CD4-positive, alpha-beta T cell treated with Interleukin-17A for 1 hour (primary cell): ENCODE results near the gene TFCP2.

Experiments used
- DNase-seq: peaks from one replicate; pipeline ENCODE4 v3.0.0-alpha.2; 2020

The TFCP2 gene

DNA sequence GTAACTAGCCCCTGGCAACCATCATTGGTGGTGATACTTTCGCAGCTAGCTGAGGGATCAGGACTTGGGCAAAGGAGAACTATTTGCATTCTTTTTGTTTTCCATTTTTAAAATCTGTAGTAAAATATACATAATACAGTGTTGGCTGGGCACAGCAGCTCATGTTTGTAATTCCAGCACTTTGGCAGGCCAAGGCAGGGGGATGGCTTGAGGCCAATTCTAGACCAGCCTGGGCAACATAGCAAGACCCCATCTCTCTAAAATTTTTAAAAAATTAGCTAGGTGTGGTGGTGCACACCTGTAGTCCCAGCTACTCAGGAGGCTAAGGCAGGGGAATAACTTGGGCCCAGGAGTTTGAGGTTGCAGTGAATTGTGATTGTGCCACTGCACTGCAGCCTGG is 20.0 kb downstream of the TFCP2 start:
- DNase-seq, result no peak

DNA sequence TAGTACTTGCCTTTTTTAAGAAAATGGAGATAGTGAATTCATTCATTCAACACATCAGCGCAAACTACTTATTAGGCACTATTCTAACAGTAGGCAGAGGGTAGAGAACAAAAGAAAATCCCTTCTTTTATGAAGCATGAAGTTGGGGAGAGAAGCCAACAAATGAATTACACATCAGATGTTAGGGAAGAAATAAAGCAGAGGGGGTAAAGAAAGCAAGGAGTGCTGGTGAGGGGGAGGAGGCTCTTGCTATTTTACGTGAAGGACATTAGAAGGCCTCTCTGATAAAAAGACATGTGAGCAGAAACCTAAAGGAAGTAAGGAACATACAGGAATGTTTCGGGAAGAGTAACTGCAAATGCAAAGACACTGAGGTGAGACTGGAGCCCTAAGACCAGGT is 22.2 kb downstream of the TFCP2 start:
- DNase-seq, result no peak

DNA sequence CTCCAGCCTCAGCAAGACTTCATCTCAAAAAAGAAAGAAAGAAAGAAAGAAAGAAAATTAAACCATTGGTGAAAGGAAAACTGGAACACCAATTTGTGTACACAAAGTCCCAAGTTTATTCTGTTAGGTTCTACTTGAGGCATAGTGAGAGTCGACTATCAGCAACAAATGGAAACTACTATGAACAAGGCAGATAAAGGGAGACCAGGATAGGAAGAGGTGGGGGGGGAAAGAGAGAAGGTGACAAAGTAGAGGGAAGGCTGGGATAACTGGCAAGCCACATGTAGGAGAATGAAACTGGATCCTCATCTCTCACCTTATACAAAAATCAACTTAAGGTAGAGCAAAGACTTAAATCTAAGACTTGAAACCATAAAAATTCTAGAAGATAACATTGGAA is 25.6 kb downstream of the TFCP2 start:
- no peak for DNase-seq

DNA sequence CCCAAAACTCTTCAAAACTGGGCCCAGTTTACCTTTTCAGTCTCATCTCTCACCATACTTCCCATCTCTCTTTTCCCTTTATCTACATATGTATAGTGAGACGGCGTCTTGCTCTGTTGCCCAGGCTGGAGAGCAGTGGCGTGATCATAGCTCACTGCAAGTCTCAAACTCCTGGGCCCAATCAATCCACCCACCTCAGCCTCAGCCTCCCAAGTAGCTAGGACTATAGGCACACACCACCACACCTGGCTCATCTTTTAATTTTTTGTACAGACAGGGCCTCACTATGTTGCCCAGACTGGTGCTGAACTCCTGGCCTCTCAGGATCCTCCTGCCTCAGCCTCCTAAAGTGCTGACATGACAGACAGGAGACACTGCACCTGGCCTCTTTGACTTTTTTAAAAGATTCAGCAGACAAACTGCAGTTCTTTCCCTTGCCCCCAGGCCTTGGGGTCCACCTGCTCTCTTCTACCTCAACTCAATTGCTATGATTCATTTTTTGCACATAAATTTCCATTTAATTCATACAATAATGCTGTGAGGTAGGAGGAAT is 33.6 kb downstream of the TFCP2 start:
- DNase-seq, result no peak

DNA sequence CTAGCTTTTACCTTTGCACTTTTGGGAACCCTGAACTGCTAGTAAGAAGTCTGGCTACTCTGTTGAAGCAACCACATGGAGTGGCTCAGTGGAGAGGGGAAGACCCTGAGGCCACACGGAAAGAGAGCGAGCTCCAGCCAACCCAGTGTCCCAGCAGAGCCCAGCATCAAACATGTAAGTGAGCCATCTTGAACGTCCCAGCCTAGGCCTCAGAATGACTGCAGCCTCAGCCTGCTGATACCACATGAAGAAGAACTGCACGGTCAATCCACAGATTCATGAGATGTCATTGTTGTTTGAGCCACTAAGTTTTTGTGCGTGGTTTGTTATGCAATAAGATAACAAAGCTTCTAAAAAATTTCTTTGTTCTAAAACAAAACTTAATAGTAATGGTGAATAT is 40.2 kb downstream of the TFCP2 start:
- DNase-seq, result no peak

DNA sequence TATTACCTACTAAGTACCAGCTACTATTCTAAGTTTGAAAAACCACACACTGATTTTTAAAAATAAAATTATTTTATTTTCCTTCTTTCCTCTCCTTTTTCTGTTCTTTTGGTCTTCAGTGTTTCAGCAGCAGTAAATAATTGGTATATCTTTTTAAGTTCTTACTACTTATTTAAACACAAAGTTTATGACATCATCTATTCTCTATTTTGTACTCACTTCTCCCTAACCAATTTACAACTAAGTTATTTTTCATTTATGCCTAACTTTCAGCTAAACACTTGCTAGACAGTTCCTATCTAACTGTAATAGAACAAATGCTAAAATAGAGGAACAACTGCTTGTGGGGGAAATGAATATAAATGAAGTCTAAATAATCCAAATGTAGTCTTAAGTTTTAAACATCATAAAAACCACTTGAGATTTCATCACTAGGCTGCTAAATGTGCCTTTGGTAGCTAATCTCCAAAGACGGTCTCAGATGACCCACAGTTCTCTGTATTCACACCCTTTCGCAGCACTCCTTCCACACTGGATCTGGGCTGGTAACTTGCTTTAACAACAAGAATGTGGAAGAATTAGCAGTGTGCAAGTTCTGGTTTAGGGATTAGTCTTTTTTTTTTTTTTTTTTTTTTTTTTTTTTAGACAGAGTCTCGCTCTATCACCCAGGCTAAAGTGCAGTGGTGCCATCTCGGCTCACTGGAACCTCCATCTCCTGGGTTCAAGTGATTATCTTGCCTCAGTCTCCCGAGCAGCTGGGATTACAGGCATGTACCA is 41.0 kb downstream of the TFCP2 start:
- DNase-seq, result no peak

DNA sequence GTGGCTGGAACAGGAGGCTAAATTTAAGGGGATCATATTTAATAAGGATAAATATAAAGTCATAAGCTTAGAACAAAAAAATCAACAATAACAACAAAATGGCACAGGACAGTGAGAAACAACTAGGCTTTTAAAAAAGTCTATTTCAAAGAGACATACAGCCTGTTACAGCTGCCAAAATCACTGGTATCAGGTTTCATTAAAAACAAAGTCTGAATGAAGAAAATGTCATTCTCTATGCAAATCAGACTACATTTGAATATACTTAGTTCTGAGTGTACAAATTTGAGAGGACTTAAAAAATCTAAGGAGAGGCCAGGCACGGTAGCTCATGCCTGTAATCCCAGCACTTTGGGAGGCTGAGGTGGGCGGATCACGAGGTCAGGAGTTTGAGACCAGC is 44.0 kb downstream of the TFCP2 start:
- DNase-seq, result no peak

DNA sequence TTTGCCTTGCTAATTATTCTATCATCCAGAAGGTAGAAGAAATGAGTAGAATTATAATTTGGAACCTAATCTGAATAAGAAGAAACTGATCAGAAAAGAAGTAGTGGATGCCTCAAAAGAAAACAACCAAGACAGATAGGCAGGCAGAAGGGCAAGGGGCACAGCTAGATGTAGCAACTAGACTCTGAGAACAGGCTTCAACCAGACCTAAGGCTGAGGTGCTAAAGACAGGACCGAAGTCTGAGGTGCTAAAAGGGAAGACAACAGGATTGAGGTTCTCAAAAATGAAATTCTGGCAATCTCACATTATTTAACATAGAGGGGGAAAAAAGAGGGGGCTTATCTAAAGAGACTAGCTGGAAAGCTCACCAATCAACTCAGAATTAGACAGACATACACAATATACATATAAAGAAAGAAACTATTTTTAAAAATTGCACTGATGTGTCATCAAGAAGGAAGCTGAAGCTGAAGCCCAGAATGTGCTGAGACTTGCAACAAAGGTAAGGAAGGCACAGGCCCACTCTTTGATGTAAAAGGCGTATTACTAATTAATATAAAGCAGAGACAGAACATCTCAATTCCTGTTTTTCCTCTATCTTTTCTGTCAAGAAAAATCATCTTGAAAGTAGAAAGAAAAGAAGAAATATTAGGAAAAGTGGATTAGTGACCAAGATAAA is 45.7 kb downstream of the TFCP2 start:
- no peak for DNase-seq

DNA sequence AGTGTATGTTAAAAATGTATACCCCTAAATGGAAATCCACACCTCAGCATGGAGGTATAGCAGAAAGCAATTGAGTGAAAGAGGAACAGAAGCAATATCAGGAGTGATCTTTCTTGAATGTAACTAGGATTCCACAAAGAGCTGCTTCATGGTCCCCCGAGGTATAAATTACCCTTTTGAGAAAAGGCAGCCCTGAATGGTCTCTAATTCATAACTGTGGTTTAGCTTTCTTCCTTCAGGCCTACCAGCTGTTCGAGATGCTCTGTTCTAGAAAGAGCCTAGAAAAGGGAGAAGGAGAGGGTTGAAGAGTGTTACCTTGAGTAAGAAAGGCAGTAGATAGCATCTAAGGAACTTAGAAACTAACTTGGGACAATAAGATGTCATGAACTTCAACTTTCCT is 46.6 kb downstream of the TFCP2 start:
- no peak for DNase-seq

DNA sequence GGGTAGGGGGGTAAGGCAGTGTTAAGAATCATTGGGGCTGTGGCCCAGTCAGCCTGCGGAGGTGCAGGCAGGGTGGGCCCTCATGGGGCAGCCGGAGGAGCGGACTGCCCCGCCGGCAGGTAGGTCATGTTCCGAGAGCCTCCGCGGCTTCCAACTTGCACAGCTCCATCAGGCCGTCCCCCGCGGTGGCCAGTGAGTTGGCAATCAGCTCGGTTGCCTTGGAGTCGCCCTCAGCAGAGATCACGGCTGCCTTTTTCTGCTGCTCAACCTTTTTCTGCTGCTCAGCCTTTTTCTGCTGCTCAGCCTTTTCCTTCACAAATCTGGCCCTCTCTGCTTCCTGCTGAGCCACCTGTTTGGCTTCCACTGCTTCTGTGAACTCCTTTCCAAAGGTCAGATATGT is 48.4 kb downstream of the TFCP2 start:
- DNase-seq, result no peak

DNA sequence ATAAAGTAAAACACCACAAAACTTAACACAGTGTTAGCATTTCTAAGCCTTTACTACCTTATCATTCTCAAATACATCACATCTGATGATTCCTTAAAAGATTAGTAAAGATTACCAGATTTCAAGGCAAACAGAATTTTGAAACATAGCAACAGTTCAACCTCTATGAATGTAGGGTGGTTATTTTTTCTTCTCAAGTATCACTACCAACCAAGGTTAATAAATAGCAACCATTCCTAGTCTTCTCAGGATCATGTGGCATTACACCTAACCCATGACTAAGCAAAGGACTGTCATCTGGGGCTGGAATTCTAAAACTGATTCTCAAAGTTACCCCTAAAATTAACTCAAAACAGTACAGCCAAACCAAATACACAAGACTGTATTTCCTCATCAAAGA is 50.1 kb downstream of the TFCP2 start:
- no peak for DNase-seq

DNA sequence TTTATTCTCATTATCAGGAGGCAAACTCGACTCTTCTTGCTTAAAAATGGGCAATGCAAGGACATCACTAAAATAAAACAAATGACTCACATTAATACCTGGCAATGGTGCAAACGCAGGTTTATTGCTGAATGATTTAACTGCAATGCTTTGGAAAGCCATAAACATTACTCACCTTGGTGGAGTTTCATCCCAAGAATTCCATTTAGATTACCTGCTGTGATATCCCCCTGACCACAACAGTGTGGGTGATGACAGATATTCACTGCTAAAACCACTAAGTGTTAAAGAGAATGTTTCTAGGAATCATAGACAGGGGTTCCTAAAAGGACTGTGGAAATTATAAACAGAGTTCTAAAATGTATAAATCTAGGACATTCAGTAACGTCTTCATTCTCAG is 54.2 kb downstream of the TFCP2 start:
- DNase-seq, result no peak

DNA sequence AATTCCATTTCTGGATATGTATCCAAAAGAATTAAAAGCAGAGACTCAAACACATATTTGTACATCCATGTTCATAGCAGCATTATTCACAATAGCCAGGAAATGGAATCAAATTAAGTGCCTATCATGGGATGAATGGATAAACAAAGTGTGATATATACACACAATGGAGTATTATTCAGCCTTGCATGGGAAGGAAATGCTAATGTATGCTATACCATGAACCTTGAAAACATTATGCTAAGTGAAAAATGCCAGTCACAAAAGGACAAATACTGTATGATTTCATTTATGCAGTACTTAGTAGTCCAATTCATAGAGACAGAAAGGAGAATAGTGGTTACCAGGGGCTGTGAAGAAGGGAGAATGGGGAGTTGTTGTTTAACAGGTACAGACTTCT is 57.4 kb downstream of the TFCP2 start:
- DNase-seq, result no peak

DNA sequence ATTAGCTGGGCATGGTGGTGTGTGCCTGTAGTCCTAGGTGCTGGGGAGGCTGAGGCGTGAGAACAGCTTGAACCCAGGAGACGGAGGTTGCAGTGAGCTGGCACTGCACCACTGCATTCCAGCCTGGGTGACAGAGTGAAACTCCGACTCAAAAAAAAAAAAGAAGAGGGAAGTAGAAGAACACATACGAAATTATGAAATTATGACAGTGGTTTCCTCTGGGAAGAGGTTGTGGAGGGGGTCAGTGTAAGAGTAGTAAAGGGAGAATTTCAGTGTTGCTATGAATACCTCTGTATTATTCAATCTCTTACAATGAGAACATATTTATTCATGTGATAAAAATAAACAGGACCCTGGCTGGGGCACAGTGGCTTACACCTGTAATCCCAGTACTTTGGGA is 64.8 kb downstream of the TFCP2 start:
- no peak for DNase-seq

DNA sequence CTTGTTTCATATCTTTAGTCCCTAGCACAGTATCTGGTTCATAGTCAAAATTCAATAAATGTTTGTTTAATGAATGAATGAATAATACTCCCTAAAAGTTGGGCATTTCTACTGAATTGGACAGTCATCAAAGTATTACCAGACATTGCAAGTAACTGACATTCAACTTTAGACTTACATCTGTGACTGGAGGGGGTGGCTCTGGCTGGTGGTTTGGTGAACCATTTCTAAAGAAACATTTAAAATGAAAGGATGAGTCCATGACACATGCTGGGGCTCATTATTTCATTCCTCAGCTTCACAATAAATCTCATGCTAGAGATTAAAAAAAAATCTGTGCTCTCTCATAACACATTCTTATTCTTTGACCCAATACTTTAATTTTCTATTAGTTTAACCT is 69.0 kb downstream of the TFCP2 start:
- no peak for DNase-seq

DNA sequence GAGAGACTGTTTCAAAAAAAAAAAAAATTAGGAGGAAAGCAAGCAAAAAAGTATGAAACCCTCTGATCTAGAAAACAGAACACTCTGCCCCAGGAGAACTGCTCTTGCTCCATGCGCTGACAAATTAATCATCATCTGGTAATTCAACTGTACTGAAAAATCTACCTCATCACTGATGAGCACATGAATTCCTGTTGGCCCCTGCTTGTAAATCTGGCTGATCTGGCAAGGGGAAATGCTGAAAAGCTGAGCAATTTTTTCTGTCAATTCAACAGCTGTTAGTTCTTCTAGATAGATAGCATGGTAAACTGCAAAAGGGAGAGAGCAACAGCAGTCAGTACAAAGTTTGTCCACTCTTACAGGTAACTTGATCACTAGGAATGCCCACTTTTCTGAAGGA is 74.3 kb downstream of the TFCP2 start:
- no peak for DNase-seq

DNA sequence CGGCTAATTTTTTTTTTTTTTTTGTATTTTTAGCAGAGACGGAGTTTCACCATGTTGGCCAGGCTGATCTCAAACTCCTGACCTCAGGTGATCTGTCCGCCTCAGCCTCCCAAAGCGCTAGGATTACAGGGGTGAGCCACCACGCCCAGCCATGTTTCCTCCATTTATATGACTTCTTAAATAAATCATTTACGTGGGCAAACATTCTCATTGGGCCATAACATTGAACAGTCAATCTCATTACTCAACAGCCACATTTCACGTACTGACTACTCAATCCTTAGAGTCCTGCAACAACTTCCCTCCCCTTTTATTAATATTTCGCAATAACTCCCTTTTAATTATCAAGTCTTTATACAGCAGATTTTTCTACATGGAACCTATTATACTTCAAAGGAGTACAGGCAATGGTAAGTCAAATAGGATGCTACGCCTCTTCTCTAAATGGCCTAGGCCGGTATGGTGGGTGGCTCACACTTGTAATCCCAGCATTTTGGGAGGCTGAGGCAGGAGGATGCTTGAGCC is 82.2 kb downstream of the TFCP2 start:
- no peak for DNase-seq

DNA sequence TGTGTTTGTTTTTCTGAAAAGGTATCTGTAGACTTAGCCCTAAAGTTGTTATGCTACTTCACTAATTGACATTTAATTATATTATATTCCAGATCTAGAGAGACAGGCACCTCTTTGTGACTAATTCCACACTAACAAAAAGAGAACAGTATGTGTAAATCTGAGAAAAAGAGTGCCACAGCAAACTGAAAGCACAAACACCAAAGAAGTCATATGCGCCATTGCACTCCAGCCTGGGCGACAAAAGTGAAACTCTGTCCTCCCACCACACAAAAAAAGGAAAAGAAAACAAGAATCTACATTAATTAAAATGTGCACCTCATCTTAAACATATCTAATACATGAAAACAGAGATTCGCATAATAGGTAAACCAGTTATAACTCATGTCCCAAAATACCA is 85.1 kb downstream of the TFCP2 start:
- DNase-seq, result no peak

DNA sequence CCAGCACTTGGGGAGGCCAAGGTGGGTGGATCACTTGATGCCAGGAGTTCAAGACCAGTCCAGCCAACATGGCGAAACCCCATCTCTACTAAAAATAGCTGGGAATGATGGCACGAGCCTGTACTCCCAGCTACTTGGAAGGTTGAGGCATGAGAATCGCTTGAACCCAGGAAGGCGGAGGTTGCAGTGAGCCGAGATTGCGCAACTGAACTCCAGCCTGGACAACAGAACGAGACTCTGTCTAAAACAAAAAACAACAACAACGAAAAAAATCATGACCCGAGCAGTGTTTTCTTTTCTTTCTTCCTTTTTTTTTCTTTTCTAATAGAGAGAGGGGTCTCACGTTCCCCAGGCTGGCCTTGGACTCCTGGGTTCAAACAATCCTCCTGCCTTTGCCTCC is 86.0 kb downstream of the TFCP2 start:
- DNase-seq, result no peak

DNA sequence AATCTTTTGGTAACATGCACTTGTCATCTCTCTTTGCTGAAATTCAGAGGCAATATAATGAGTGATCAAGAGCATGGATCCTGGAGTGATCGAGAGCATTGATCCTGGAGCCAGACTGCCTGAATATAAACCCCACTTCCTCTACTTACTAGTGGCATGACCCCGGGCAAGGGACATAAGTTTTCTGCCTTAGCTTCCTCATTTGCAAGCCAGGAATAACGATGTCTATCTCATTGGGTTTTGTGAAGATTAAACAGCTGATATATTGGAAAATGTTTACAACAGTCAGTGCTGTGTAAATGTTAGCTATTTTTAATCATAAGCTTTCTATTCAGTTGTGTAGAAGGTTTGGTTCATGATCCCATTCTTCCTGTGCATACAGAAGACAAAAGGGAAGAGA is 87.2 kb downstream of the TFCP2 start:
- DNase-seq, result no peak

DNA sequence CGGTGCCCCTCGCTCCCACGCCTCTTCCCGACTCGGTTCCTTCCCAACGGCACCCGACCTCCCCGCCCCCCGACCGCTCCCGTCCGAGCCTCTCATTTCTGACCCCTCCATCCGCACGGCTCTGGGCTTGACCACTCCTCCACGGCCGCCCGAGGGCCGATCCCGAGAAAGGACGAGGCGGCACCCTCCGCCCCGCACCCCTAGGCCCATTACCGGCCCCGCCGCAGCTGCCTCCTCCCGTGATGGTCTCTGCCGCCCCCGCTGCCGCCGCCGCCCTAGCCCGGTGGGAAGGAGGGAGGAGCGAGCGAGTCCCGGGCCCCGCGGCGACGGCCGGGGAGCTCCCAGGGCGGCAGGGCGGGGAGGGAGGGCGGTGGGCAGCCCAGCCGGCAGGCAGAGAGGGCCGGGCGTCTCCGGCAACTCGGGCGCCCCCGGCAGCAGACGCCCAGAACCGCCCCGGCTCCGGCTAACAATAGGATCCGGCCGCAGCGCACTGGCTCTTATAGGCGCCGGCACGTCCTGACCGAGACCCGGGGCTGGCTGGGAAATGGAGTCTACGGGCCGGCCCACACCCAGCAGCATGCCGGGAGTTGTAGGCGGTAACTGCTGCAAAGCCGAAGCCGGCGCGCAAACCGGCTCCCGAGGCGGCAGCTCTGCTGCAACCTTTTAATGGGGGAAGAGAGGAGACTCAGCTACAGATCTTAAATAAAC is 89.7 kb downstream of the TFCP2 start, which contains the start of gene CSRNP2:
TSS of gene CSRNP2 (minus strand) at position 471 of the 708 bp plus-strand sequence. CDS start 7,035 bp downstream, outside the sequence.
- DNase-seq, result peak; percentile 96

DNA sequence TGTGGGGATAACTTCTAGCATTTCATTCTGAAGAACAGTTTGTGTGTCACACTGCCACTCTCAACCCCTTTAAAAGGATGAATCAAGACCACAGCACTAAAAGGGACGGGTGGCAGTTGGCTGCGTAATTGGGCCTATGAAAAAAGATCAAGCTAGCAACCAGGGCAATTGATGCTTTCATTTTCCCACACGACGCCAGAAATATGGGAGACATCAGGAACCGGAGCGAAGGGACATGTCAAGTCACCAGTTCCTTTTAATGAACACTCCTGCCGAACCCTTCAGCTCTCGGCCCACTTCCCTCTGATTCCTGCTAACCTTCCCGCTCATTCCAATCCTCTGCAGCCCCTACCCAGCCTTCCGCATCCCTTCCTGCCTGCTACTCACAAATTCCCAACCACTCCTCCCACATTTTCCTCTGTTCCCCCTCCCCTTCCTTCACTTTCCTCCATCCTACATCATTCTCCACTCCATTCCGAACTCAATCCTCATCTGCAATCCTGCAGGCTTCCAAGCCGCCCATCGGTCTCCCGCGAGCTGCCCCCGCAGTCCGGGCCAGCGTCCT is 90.3 kb downstream of the TFCP2 start:
- DNase-seq, result peak; percentile 40

DNA sequence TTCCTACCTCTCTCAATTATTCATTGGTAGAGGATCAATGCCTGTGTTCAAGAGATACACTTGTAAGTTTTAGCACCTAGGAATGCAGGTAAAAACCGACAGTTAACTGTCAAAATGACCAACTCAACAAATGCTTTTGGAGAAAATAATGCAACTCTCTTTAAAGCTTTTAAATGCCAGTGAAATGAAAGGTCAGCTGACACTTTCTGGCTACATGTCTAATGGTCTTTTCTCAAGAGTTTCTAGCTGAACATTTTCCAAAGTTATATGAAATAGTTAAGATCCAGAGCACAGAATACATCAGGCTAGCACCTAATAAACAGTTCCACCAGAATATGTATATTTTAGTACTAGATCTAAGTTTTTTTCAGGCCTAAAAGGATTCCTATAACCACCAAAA is 91.5 kb downstream of the TFCP2 start:
- DNase-seq, result no peak
